HCT116 (cell line): ENCODE results near the gene ATXN1. TPM values are rescaled to one million over a fixed set of nuclear protein-coding genes. Genes with fewer than 3 reads are reported as not detected.

Experiments
- ATAC-seq: fragments of 200-7000 bp; cut with Tn5 transposase; 2 replicates; pipeline ENCODE4 v1.9.1; 2020; ENCODE audit warnings: mild to moderate bottlenecking, moderate library complexity
- BruUV-seq: library from RNA; stranded (reverse); fragments of 400-500 nt; replicated peaks from 2 replicates; lab custom pipeline; 2021; lab: Mats Ljungman, UMichigan
- CTCF ChIA-PET: fragments of 300-600 bp; sonication (Branson Sonifier 250); formaldehyde crosslinking; loops from one replicate; lab custom pipeline; 2021; ENCODE audit warnings: antibody characterized with exemption; lab: Charles Lee
- POLR2A ChIA-PET: fragments of 300-600, 350-600 bp; sonication (Branson Sonifier 250); formaldehyde crosslinking; loops from one replicate; lab custom pipeline; 2021; ENCODE audit warnings: antibody characterized with exemption; lab: Charles Lee
- RAD21 ChIA-PET, 2 experiments: fragments of 300-600 bp; sonication (Branson Sonifier 250); formaldehyde crosslinking; loops; one replicate each; lab custom pipeline; 2023; ENCODE audit warnings: low total read pairs in 2 of 2; ENCODE audit not compliant: uncharacterized antibody in 2 of 2, unreplicated experiment in 2 of 2, low non-redundant PET in 1 of 2; lab: Charles Lee
- DNase-seq: peaks from one replicate; pipeline ENCODE4 v3.0.0-alpha.2; 2010; ENCODE audit warnings: low read depth, low spot score
- H2AFZ ChIP-seq: fragments of 200-600 bp; shearing (Covaris generic), sonication (generic); 2 replicates; pipeline ENCODE4 v1.6.1; 2017; ENCODE audit warnings: low read depth, mixed run types, mixed read lengths, antibody characterized with exemption, low read length; ENCODE audit not compliant: poor library complexity, severe bottlenecking
- H3K27ac ChIP-seq: 2 replicates; pipeline ENCODE4 v1.5.1; 2012; ENCODE audit warnings: low read depth, low read length
- H3K27me3 ChIP-seq: fragments of 200-600 bp; sonication (generic); 2 replicates; pipeline ENCODE4 v1.6.1; 2016; ENCODE audit warnings: mixed run types, low read length, mixed read lengths; ENCODE audit not compliant: insufficient read depth
- H3K36me3 ChIP-seq, 2 experiments: fragments of 200-500 bp in 1 of 2; fragments of 200-600 bp in 1 of 2; sonication (Bioruptor generic) in 1 of 2; sonication (generic) in 1 of 2; 2 replicates each; pipeline versions ENCODE4 v1.5.1 to v1.6.1; 2014 to 2016; ENCODE audit warnings: low read length in 2 of 2, inconsistent platforms in 1 of 2, mixed read lengths in 1 of 2, mixed run types in 1 of 2; ENCODE audit not compliant: insufficient read depth in 2 of 2, control insufficient read depth in 1 of 2
- H3K4me1 ChIP-seq, 2 experiments: fragments of 200-600 bp in 1 of 2; sonication (generic) in 1 of 2; 2 replicates each; pipeline versions ENCODE4 v1.5.1 to v1.6.1; 2012 to 2017; ENCODE audit warnings: low read length in 2 of 2, inconsistent platforms in 1 of 2, mild to moderate bottlenecking in 1 of 2, mixed read lengths in 1 of 2, mixed run types in 1 of 2, moderate library complexity in 1 of 2; ENCODE audit not compliant: insufficient read depth in 2 of 2, control insufficient read depth in 1 of 2
- H3K4me2 ChIP-seq: fragments of 200-600 bp; sonication (generic); 2 replicates; pipeline ENCODE4 v1.6.1; 2017; ENCODE audit warnings: mixed run types, low read length, mixed read lengths
- H3K4me3 ChIP-seq, 2 experiments: fragments of 200-600 bp in 1 of 2; sonication (generic) in 1 of 2; replicated peaks in 1 of 2; 2 replicates each; pipeline ENCODE4 v1.5.1; 2011 to 2016; ENCODE audit warnings: low read length in 2 of 2, control low read depth in 1 of 2, low read depth in 1 of 2, mild to moderate bottlenecking in 1 of 2, mixed read lengths in 1 of 2, mixed run types in 1 of 2
- H3K79me2 ChIP-seq: fragments of 200-600 bp; sonication (generic); 2 replicates; pipeline ENCODE4 v1.6.1; 2017; ENCODE audit warnings: mild to moderate bottlenecking, mixed run types, low read length, moderate library complexity, mixed read lengths; ENCODE audit not compliant: insufficient read depth
- H3K9ac ChIP-seq: fragments of 200-600 bp; sonication (generic); 2 replicates; pipeline ENCODE4 v1.6.1; 2016; ENCODE audit warnings: low read length, mixed read lengths
- H3K9me2 ChIP-seq: fragments of 200-600 bp; sonication (generic), shearing (Covaris generic); 2 replicates; pipeline ENCODE4 v1.6.1; 2017; ENCODE audit warnings: mixed run types, mild to moderate bottlenecking, moderate library complexity; ENCODE audit not compliant: insufficient read depth
- H3K9me3 ChIP-seq, 2 experiments: fragments of 200-500 bp in 1 of 2; fragments of 200-600 bp in 1 of 2; sonication (Bioruptor generic) in 1 of 2; sonication (generic) in 1 of 2; 2 replicates each; pipeline ENCODE4 v1.6.1; 2014 to 2017; ENCODE audit warnings: low read length in 2 of 2, mixed read lengths in 2 of 2, inconsistent platforms in 1 of 2, low read depth in 1 of 2, mild to moderate bottlenecking in 1 of 2, mixed run types in 1 of 2, moderate library complexity in 1 of 2; ENCODE audit not compliant: control insufficient read depth in 1 of 2, insufficient read depth in 1 of 2
- H4K20me1 ChIP-seq: fragments of 200-600 bp; sonication (generic), shearing (Covaris generic); 2 replicates; pipeline ENCODE4 v1.6.1; 2017; ENCODE audit warnings: mixed run types, mild to moderate bottlenecking, moderate library complexity; ENCODE audit not compliant: insufficient read depth
- CBX3 ChIP-seq: IDR thresholded peaks from 2 replicates; pipeline ENCODE4 v1.6.1; 2012; ENCODE audit warnings: low read depth
- ELF1 ChIP-seq: IDR thresholded peaks from 2 replicates; pipeline ENCODE4 v1.6.1; 2012; ENCODE audit warnings: low read depth, borderline replicate concordance
- FOSL1 ChIP-seq: IDR thresholded peaks from 2 replicates; pipeline ENCODE4 v1.6.1; 2012; ENCODE audit warnings: low read depth
- RAD21 ChIP-seq: IDR thresholded peaks from 2 replicates; pipeline ENCODE4 v1.6.1; 2012; ENCODE audit warnings: low read depth, mild to moderate bottlenecking
- intact Hi-C: fragments of 100-400 bp; cut with micrococcal nuclease; formaldehyde crosslinking; loops from 2 replicates; pipeline ENCODE4 v1.10.0; 2022
- total RNA-seq: library from RNA; stranded (reverse); gene quantifications from one replicate; pipeline ENCODE4 v1.2.1, GENCODE V29; 2021; ENCODE audit not compliant: unreplicated experiment
- TF ChIP-seq, protein P1 (sequence below): IDR thresholded peaks from 2 replicates; pipeline ENCODE4 v1.6.1; 2011; ENCODE audit warnings: mild to moderate bottlenecking, low read length, moderate library complexity; ENCODE audit not compliant: insufficient replicate concordance; ENCODE audit errors: extremely low read depth
- TF ChIP-seq, protein P2 (sequence below): IDR thresholded peaks from 2 replicates; pipeline ENCODE4 v1.6.1; 2012

Gene ATXN1
- total RNA-seq, 1 experiment from 2014 or later, result 21.0 TPM

DNA sequence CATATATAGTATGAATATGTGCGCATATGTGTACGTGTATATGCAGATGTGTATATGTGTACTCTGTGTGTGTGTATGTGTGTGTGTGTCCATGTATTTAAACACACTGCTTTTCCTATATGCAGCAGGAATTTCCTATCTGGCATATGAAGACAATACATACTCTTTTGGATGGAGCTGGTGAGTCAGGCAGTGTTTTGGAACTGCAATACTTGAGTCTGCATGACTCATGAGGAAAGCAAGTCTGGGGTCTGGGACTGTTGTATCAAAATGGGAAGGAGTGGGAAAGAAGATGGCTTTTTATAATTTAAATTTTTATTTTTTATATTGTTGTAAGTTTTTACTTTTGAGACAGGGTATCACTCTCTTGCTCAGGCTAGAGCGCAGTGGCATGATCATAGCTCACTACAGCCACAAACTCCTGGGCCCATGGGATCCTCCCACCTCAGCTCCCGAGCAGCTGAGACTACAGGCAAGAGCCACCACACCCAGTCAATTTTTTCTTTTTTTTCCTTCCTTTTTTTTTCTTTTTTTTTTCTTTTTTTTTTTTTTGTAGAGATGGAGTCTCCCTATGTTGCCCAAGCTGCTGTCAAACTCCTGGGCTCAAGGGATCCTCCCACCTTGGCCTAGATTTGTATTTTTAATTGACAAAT, 72.2 kb downstream of the ATXN1 start:
- peaks cover 14 to 31% of the 10 kb centered on the region in 2 experiments for H3K4me1 ChIP-seq
- DNase-seq, result no peak
- TF ChIP-seq, protein P1, sequence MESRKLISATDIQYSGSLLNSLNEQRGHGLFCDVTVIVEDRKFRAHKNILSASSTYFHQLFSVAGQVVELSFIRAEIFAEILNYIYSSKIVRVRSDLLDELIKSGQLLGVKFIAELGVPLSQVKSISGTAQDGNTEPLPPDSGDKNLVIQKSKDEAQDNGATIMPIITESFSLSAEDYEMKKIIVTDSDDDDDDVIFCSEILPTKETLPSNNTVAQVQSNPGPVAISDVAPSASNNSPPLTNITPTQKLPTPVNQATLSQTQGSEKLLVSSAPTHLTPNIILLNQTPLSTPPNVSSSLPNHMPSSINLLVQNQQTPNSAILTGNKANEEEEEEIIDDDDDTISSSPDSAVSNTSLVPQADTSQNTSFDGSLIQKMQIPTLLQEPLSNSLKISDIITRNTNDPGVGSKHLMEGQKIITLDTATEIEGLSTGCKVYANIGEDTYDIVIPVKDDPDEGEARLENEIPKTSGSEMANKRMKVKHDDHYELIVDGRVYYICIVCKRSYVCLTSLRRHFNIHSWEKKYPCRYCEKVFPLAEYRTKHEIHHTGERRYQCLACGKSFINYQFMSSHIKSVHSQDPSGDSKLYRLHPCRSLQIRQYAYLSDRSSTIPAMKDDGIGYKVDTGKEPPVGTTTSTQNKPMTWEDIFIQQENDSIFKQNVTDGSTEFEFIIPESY, result no peak
- TF ChIP-seq FOSL1 (no peak), CBX3 (no peak)
- TF ChIP-seq, protein P2, sequence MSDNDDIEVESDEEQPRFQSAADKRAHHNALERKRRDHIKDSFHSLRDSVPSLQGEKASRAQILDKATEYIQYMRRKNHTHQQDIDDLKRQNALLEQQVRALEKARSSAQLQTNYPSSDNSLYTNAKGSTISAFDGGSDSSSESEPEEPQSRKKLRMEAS, result no peak

DNA sequence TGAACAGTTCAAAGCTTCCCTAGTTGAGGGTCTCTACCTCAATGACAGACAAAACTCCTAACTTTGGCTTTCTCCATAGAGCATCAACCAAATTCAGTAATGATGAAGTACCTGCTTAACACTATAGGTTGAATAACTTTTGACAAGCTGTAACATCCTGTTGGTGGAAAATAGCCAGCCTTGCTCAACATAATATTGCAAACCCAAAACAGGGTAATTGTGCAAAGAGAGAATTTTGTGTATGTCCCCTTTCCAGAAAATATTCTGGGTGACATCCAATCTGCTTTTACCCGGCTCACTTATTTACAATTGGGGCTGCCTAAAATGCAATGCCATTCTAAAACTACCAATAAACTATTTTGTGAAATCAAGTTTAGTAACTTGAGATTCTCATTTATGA, 72.8 kb downstream of the ATXN1 start:
- no peak overlapping the region for H3K4me2 ChIP-seq
- no peaks in the 10 kb centered on the region for H4K20me1 ChIP-seq
- H3K27ac ChIP-seq, result no peak overlapping the region
- no peak overlapping the region for H3K9ac ChIP-seq
- no peak for DNase-seq
- no peak overlapping the region for H2AFZ ChIP-seq
- H3K36me3 ChIP-seq, result no peaks in the 10 kb centered on the region
- no TSS peak for BruUV-seq
- no peak for ATAC-seq
- H3K79me2 ChIP-seq, result no peaks in the 10 kb centered on the region; the same call in 1 of the 2 replicates
- TF ChIP-seq RAD21 (no peak), ELF1 (no peak)
- H3K4me1 ChIP-seq, result peaks cover 21 to 37% of the 10 kb centered on the region in 2 experiments
- H3K9me2 ChIP-seq, result no peaks in the 10 kb centered on the region
- RAD21 ChIA-PET, result no interaction called here
- no peaks in the 10 kb centered on the region for H3K9me3 ChIP-seq
- POLR2A ChIA-PET, result interaction anchor here (1.0 kb wide), 1 partner anchor 10 kb away, joined by 3 read pairs; no protein-coding TSS in a partner anchor
- CTCF ChIA-PET, result interaction anchor here (1.0 to 1.3 kb wide), 2 partner anchors 25 to 177 kb away, joined by 3 read pairs; no protein-coding TSS in a partner anchor
- H3K27me3 ChIP-seq, result no peaks in the 10 kb centered on the region
- intact Hi-C loops, result no loop called here
- H3K4me3 ChIP-seq, result no peak overlapping the region

More for the DNA sequence above, 72.2 kb downstream of the ATXN1 start:
- RAD21 ChIA-PET, result interaction anchor here in 1 of 2 experiments (0.6 kb wide), 1 partner anchor 1159 kb away, joined by 11 read pairs; no protein-coding TSS in a partner anchor
- CTCF ChIA-PET, result interaction anchor here (1.1 to 1.8 kb wide), 3 partner anchors 10 to 76 kb away, joined by 3 read pairs; no protein-coding TSS in a partner anchor
- no peaks in the 10 kb centered on the region for H3K9me3 ChIP-seq
- BruUV-seq, result no TSS peak
- no peaks in the 10 kb centered on the region for H4K20me1 ChIP-seq
- H3K36me3 ChIP-seq, result no peaks in the 10 kb centered on the region
- POLR2A ChIA-PET, result interaction anchor here (0.9 to 1.1 kb wide), 3 partner anchors 8 to 37 kb away, joined by 3 to 4 read pairs (median 4); no protein-coding TSS in a partner anchor
- H3K4me3 ChIP-seq, result no peak overlapping the region
- peak; percentile 32; the same call in 1 of the 2 replicates for ATAC-seq
- H3K4me2 ChIP-seq, result no peak overlapping the region
- no peaks in the 10 kb centered on the region for H3K9me2 ChIP-seq
- no peaks in the 10 kb centered on the region; the same call in 1 of the 2 replicates for H3K79me2 ChIP-seq
- no peak overlapping the region for H2AFZ ChIP-seq
- no peak overlapping the region for H3K27ac ChIP-seq
- intact Hi-C loops, result no loop called here
- no peak overlapping the region for H3K9ac ChIP-seq
- no peaks in the 10 kb centered on the region for H3K27me3 ChIP-seq
